LNCaP clone FGC (cell line): ENCODE measurements around the gene TUBD1.
"Not testable (repeated sequence)": the region's sequence is repeated elsewhere in the genome, so short reads cannot be mapped to it uniquely, and the experiment has no call there.

Experiments used
- DNase-seq: peaks from one replicate; pipeline ENCODE4 v3.0.0-alpha.2; 2011; ENCODE audit warnings: low read depth
- H3K4me3 ChIP-seq: 2 replicates; pipeline ENCODE4 v1.5.1; 2011; ENCODE audit warnings: mild to moderate bottlenecking, low read depth, low read length, control low read depth
- CTCF ChIP-seq: IDR thresholded peaks from 2 replicates; pipeline ENCODE4 v1.5.1; 2012; ENCODE audit warnings: mild to moderate bottlenecking; ENCODE audit not compliant: control insufficient read depth, insufficient read depth; ENCODE audit errors: extremely low read depth

The TUBD1 gene

GRCh38 chr17:59830846-59831486 is 61.8 kb downstream of the TUBD1 start:
- no peak for TF ChIP-seq CTCF
- no peak for DNase-seq
- no peak overlapping the region for H3K4me3 ChIP-seq

GRCh38 chr17:59830007-59830630 is 62.6 kb downstream of the TUBD1 start:
- no peak overlapping the region for H3K4me3 ChIP-seq
- no peak for DNase-seq
- TF ChIP-seq CTCF = no peak

GRCh38 chr17:59829217-59830006 is 63.3 kb downstream of the TUBD1 start:
- no peak for TF ChIP-seq CTCF
- no peak overlapping the region for H3K4me3 ChIP-seq
- no peak for DNase-seq

GRCh38 chr17:59828819-59829216 is 63.9 kb downstream of the TUBD1 start:
- H3K4me3 ChIP-seq, DNase-seq: not testable (repeated sequence)

- TF ChIP-seq CTCF = no peak
- no peak for DNase-seq
- H3K4me3 ChIP-seq = no peak overlapping the region
Observed at GRCh38 chr17:59828478-59828760, 64.3 kb downstream of the TUBD1 start.

GRCh38 chr17:59827721-59828477 is 64.8 kb downstream of the TUBD1 start:
- no peak overlapping the region for H3K4me3 ChIP-seq
- DNase-seq = no peak
- TF ChIP-seq CTCF = no peak
